ENCODE data around the gene MMS22L.

DNA sequence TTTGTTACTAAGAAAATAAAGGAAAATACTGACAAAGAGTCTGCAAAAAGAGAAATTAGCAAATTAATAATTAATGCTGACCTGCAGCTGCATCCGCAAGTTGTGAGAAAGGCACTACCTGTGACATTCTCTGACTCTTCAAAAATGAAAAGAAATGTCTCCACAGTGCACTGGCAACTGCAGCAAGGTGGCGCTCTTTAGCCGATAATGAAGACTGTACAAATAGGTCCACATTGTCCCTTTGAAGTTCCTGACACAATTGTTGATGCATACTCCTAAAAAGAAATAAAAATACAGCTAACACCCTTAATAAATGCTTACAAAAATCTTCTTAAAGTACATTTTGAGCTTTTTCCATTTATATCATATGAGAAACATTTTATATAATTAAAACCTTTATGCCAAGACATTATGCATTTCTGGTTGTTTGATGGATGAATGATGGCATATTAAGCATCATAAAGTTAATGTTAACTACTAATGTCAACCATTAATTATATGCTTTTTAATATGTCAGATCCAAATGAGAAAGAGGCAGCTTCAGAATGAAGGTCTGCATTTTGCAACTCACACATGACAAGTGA lies 96.5 kb downstream of the MMS22L start:
- TF ChIP-seq, protein P1, sequence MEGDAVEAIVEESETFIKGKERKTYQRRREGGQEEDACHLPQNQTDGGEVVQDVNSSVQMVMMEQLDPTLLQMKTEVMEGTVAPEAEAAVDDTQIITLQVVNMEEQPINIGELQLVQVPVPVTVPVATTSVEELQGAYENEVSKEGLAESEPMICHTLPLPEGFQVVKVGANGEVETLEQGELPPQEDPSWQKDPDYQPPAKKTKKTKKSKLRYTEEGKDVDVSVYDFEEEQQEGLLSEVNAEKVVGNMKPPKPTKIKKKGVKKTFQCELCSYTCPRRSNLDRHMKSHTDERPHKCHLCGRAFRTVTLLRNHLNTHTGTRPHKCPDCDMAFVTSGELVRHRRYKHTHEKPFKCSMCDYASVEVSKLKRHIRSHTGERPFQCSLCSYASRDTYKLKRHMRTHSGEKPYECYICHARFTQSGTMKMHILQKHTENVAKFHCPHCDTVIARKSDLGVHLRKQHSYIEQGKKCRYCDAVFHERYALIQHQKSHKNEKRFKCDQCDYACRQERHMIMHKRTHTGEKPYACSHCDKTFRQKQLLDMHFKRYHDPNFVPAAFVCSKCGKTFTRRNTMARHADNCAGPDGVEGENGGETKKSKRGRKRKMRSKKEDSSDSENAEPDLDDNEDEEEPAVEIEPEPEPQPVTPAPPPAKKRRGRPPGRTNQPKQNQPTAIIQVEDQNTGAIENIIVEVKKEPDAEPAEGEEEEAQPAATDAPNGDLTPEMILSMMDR (IDR thresholded peaks at IDR 0.05; ENCODE audit: insufficient read depth, low read length, poor library complexity, severe bottlenecking): peak; percentile 90
- no peak for TF ChIP-seq EZH2phosphoT487 (conservative IDR thresholded peaks at IDR 0.05; ENCODE audit: low read length)

Measured in SU-DHL-6 (cell line).